Measurements from ENCODE around the gene MAP3K8. TPM values are rescaled to one million over a fixed set of nuclear protein-coding genes. Genes with fewer than 3 reads are reported as not detected.

The MAP3K8 gene
- total and polyA plus RNA-seq, 9 of the 15 experiments (the other 6 are each of a cell fraction or from before 2014, with no cell fraction given) = 6.9 to 23.6 (median 13.6) TPM

GRCh38 chr10:30384701-30385201 lies 49.2 kb upstream of the MAP3K8 start (continued):
- TF ChIP-seq GTF3C2 (IDR thresholded peaks at IDR 0.05; ENCODE audit: borderline replicate concordance, extremely low read depth, insufficient read length) (no peak), ZNF23 (CRISPR knock-in tag; IDR thresholded peaks at IDR 0.05) (no peak), TAF15 (IDR thresholded peaks at IDR 0.05; ENCODE audit: low read depth, low read length) (no peak), STAT5A (IDR thresholded peaks at IDR 0.05; ENCODE audit: borderline replicate concordance, low read length) (no peak), STAG1 (CRISPR knock-in tag; IDR thresholded peaks at IDR 0.05; ENCODE audit: borderline replicate concordance) (no peak), ZNF3 (CRISPR knock-in tag; IDR thresholded peaks at IDR 0.05) (no peak), SIRT6 (IDR thresholded peaks at IDR 0.05; ENCODE audit: low read depth, low read length) (no peak)
